ENCODE data around the gene KLHL24. TPM values are rescaled to one million over a fixed set of nuclear protein-coding genes. Genes with fewer than 3 reads are reported as not detected.
"Not testable (repeated sequence)": the region's sequence is repeated elsewhere in the genome, so short reads cannot be mapped to it uniquely, and the experiment has no call there.

KLHL24 gene
- total and polyA plus RNA-seq, 11 donors, result 16.5 to 275 (median 199) TPM

DNA sequence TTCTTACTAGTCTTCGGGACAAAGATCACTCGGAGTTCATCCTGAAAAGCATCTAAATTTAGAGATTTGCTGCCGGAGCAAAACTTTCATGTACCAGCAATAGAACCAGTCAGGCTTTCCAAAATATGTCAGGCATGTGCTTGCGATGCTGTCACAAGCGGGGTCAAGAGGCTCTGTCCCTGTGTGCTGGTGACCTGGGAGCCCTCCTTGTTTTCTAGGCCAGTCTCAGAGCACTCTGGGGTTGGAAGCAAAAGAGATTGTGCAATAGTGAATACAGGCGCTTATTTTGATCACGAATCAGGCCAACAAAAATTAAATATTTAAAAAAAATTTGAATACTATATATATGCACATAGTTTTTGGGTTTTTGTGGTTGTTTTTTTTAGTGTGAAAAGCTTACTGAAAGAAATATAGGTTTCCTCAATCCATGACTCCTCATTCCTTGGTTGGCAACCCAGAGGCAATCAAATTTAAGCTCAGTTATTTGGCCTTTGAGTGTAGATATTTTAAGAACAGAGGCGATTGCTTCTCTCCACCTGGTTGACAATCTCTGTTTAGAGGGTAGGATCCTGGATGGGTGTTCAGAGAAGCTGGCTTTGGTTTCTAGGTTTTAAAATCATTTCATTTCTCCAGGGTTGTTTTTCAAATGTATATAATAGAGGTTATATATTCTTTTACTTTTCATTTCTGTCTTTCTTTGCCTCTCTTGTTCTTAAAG lies 8.4 kb upstream of the KLHL24 start:
- 35 to 41% (median 37%) methylated on average over 8 of the region's 8 CpGs for WGBS, 4 donors
- no peak for TF ChIP-seq POLR2A (IDR thresholded peaks at IDR 0.05)
- no peak for TF ChIP-seq CTCF (IDR thresholded peaks at IDR 0.05)
- H3K27me3 ChIP-seq, result no peaks in the 10 kb centered on the region
- H3K4me3 ChIP-seq, result no peak overlapping the region
- intact Hi-C loops (cut with DNase I), result loop anchor here in 1 of 10 donors (5.0 kb wide), 1 partner anchor 45 kb away; no protein-coding TSS in a partner anchor
- H3K36me3 ChIP-seq, result no peaks in the 10 kb centered on the region
- DNase-seq (peak; percentile 69 to 88 (median 77)), ATAC-seq (peak; percentile 92 to 97 (median 94))
- H3K4me1 ChIP-seq, result peaks cover 0 to 50% (median 15%) of the 10 kb centered on the region in 12 donors
- H3K27ac ChIP-seq, result peak overlapping the region; percentile 68 to 92 (median 82)
- no peaks in the 10 kb centered on the region for H3K9me3 ChIP-seq

DNA sequence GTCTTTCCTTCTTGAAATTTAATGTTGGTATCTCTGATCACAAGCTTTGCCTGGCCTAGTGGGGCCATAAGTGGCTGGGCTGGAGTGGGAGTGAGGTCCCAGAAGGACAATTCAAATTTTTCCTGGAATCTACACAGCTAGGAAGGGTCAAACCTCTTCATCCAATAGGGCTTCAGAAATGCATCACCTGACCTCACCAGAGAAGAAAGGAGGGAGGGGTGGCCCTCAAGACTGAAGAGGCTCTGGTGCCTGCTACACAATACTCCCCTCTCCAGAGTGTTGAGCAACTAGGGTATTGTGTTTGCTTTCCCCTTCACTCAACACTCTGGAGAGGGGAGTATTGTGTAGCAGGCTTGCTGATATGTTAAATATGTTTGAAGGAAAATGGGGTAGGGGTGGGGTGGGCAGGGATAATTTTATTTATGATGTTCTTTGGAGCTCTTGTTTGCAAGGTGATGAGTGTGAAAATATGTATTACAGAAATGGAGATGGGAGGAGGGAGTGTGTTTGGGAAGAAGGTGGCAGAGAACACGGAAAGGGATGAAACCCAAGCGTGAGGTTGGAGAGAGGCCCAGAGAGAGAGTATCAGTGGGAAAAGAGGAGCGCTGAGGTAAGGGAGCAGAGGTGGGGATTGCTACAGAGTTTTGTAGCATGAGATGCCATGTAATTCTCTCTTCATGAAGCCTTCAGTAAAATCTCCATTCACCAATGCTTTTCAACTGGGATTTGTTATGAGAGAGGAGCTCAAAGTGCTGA lies 5.7 kb upstream of the KLHL24 start:
- peak overlapping the region in 11 of 12 donors; percentile 32 to 89 (median 70) for H3K27ac ChIP-seq
- ATAC-seq (peak in 3 of 4 donors; percentile 41 to 61 (median 55)), DNase-seq (no peak)
- intact Hi-C loops (cut with DNase I), result loop anchor here in 2 of 10 donors (5.0 to 10.0 kb wide), 4 partner anchors 47 to 535 kb away; partner anchors contain the start of genes MCCC1 (in 1 of the 2) and YEATS2 (in 1 of the 2)
- H3K36me3 ChIP-seq, result no peaks in the 10 kb centered on the region
- H3K4me1 ChIP-seq, result peaks cover 0 to 45% (median 11%) of the 10 kb centered on the region in 12 donors
- TF ChIP-seq POLR2A (IDR thresholded peaks at IDR 0.05) (no peak), CTCF (IDR thresholded peaks at IDR 0.05) (no peak)
- 52 to 70% (median 62%) methylated on average over 3 of the region's 3 CpGs for WGBS, 4 donors
- H3K4me3 ChIP-seq, result no peak overlapping the region
- no peaks in the 10 kb centered on the region for H3K27me3 ChIP-seq
- H3K9me3 ChIP-seq, result no peaks in the 10 kb centered on the region

GRCh38 chr3:183631715-183632114 lies 3.7 kb upstream of the KLHL24 start:
- ATAC-seq, result no peak
- H3K36me3 ChIP-seq, result no peaks in the 10 kb centered on the region
- no peak for TF ChIP-seq POLR2A (IDR thresholded peaks at IDR 0.05)
- TF ChIP-seq CTCF (IDR thresholded peaks at IDR 0.05), result no peak
- DNase-seq, result no peak
- no peak overlapping the region for H3K4me3 ChIP-seq
- peaks cover 0 to 38% (median 8%) of the 10 kb centered on the region in 12 donors for H3K4me1 ChIP-seq
- no peaks in the 10 kb centered on the region for H3K27me3 ChIP-seq
- no peaks in the 10 kb centered on the region for H3K9me3 ChIP-seq
- no peak overlapping the region for H3K27ac ChIP-seq
- intact Hi-C loops (cut with DNase I), result loop anchor here in 2 of 10 donors (10.0 kb wide), 3 partner anchors 63 to 537 kb away; partner anchors contain the start of genes MCCC1 (in 1 of the 2) and YEATS2 (in 1 of the 2)

GRCh38 chr3:183632725-183633124 lies 2.7 kb upstream of the KLHL24 start:
- WGBS, 4 donors, result 91 to 98% (median 95%) methylated on average over 8 of the region's 8 CpGs
- not testable (repeated sequence) for ATAC-seq, H3K4me3 ChIP-seq, H3K27ac ChIP-seq, H3K27me3 ChIP-seq, H3K9me3 ChIP-seq, H3K36me3 ChIP-seq, DNase-seq
- peaks cover 0 to 37% (median 13%) of the 10 kb centered on the region in 12 donors for H3K4me1 ChIP-seq
- intact Hi-C loops (cut with DNase I), result loop anchor here in 2 of 10 donors (10.0 kb wide), 3 partner anchors 62 to 538 kb away; partner anchors contain the start of genes MCCC1 (in 1 of the 2) and YEATS2 (in 1 of the 2)
